Loucy (cell line): ENCODE data around the gene PDE3B.

Experiments used
- H2AFZ ChIP-seq: fragments of 200-600 bp; sonication (generic); 2 replicates; pipeline ENCODE4 v1.6.0; 2016; ENCODE audit warnings: antibody characterized with exemption, mild to moderate bottlenecking, low read length, moderate library complexity
- H3F3A ChIP-seq: fragments of 200-600 bp; 2 replicates; pipeline ENCODE4 v1.6.0; 2016; ENCODE audit warnings: antibody characterized with exemption, low read depth, mild to moderate bottlenecking
- H3K27me3 ChIP-seq: fragments of 200-600 bp; sonication (generic); 2 replicates; pipeline ENCODE4 v1.6.1; 2014; ENCODE audit warnings: low read length, mild to moderate bottlenecking; ENCODE audit not compliant: insufficient read depth, poor library complexity, severe bottlenecking
- H3K36me3 ChIP-seq: fragments of 200-600 bp; sonication (generic); 2 replicates; pipeline ENCODE4 v1.6.1; 2016; ENCODE audit warnings: low read length; ENCODE audit not compliant: insufficient read depth
- H3K4me1 ChIP-seq: fragments of 200-600 bp; sonication (generic); 2 replicates; pipeline ENCODE4 v1.5.1; 2014; ENCODE audit warnings: low read length, mild to moderate bottlenecking; ENCODE audit not compliant: insufficient read depth, poor library complexity, severe bottlenecking
- H3K4me2 ChIP-seq: fragments of 200-600 bp; sonication (generic); 2 replicates; pipeline ENCODE4 v1.6.0; 2014; ENCODE audit warnings: antibody characterized with exemption, low read length, low read depth, mild to moderate bottlenecking; ENCODE audit not compliant: poor library complexity, severe bottlenecking
- H3K4me3 ChIP-seq: fragments of 200-600 bp; sonication (generic); 2 replicates; pipeline ENCODE4 v1.5.1; 2014; ENCODE audit warnings: low read length, mild to moderate bottlenecking, mixed read lengths; ENCODE audit not compliant: poor library complexity, severe bottlenecking
- H3K79me2 ChIP-seq: fragments of 200-600 bp; sonication (generic); 2 replicates; pipeline ENCODE4 v1.6.1; 2014; ENCODE audit warnings: low read length; ENCODE audit not compliant: insufficient read depth
- H3K9ac ChIP-seq: fragments of 200-600 bp; sonication (generic); 2 replicates; pipeline ENCODE4 v1.6.0; 2014; ENCODE audit warnings: mild to moderate bottlenecking, low read depth, low read length, moderate library complexity; ENCODE audit not compliant: poor library complexity, severe bottlenecking
- H3K9me2 ChIP-seq: fragments of 200-600 bp; sonication (generic); replicated peaks from 2 replicates; pipeline ENCODE4 v1.6.1; 2016; ENCODE audit warnings: low read depth, low read length, mixed read lengths
- H3K9me3 ChIP-seq: fragments of 200-600 bp; sonication (generic); 2 replicates; pipeline ENCODE4 v1.6.1; 2014; ENCODE audit warnings: mild to moderate bottlenecking, antibody characterized with exemption, low read length, low read depth; ENCODE audit not compliant: insufficient read depth
- H4K20me1 ChIP-seq: fragments of 200-600 bp; sonication (generic); 2 replicates; pipeline ENCODE4 v1.6.0; 2014; ENCODE audit warnings: antibody characterized with exemption, low read length, mild to moderate bottlenecking; ENCODE audit not compliant: insufficient read depth, poor library complexity, severe bottlenecking
- EZH2phosphoT487 ChIP-seq: fragments of 200-600 bp; IDR thresholded peaks from 2 replicates; pipeline ENCODE4 v1.6.1; 2018; ENCODE audit warnings: antibody characterized with exemption, mild to moderate bottlenecking, moderate library complexity, borderline replicate concordance
- TF ChIP-seq, protein P1 (sequence below): fragments of 200-600 bp; sonication (generic); conservative IDR thresholded peaks from 2 replicates; pipeline ENCODE4 v1.5.1; 2014; ENCODE audit warnings: mild to moderate bottlenecking, antibody characterized with exemption, low read length

PDE3B gene

DNA sequence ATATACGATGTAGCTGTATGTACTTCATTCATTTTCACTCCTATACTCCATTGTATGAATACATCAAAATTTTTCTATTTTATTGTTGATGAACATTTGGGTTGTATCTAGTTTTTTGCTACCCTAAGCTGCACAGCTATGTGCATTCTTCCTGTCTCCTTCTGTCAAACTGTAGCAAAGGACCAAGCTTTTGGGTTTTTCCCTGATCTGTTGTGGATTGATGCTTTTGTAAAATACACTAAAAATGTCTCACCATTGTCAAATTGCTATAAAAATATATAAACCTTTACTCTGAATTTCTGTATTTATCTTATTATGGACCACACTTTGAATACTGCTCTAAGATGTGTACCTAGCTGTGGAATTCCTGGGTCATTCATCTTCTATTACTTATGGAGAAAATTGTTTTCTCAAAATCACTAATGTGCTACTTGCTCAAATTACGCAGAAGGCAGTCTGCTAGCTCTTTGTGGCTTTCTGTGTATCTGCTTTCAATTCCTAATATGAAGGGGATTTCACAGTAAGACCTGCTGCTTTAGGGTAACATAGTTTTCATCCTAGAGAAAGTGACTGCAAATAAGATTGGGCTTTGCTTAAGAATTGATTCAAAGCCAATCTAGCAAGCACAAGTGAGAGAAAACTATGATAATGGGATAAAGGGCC is 125.1 kb downstream of the PDE3B start:
- peak overlapping the region; percentile 41 for H3K4me2 ChIP-seq
- peaks cover 4% of the 10 kb centered on the region for H3F3A ChIP-seq

DNA sequence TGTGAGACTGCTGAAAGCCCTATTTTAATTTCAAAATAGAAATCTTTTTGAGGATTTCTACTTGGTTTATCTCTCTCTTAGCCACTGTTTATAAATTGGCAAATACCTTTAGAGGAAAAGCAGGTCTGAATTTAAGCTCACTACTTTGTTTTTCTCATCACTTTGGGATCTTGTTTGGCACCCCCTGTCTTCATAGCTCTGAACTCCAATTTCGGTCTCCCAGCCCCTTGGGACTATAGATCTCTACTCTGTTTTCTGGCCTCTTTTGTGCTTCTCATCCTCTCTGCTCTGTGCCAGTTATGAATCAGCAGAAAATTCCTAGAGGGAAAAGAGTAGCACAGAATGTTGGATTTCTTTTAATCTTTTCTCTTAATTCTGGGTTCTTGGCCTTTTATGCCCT is 130.2 kb downstream of the PDE3B start:
- Histone ChIP-seq H3K4me1 (peaks cover 19% of the 10 kb centered on the region), H3K4me2 (no peak overlapping the region), H3K36me3 (peaks cover 30% of the 10 kb centered on the region; the same call in 1 of the 2 replicates), H3F3A (peaks cover 4% of the 10 kb centered on the region), H3K9me3 (peaks cover 4% of the 10 kb centered on the region; the same call in 1 of the 2 replicates), H4K20me1 (no peaks in the 10 kb centered on the region), H3K79me2 (peaks cover 25% of the 10 kb centered on the region), H3K27me3 (no peaks in the 10 kb centered on the region), H2AFZ (no peak overlapping the region), H3K9ac (no peak overlapping the region), H3K9me2 (no peaks in the 10 kb centered on the region), H3K4me3 (no peak overlapping the region)
- TF ChIP-seq, protein P1, sequence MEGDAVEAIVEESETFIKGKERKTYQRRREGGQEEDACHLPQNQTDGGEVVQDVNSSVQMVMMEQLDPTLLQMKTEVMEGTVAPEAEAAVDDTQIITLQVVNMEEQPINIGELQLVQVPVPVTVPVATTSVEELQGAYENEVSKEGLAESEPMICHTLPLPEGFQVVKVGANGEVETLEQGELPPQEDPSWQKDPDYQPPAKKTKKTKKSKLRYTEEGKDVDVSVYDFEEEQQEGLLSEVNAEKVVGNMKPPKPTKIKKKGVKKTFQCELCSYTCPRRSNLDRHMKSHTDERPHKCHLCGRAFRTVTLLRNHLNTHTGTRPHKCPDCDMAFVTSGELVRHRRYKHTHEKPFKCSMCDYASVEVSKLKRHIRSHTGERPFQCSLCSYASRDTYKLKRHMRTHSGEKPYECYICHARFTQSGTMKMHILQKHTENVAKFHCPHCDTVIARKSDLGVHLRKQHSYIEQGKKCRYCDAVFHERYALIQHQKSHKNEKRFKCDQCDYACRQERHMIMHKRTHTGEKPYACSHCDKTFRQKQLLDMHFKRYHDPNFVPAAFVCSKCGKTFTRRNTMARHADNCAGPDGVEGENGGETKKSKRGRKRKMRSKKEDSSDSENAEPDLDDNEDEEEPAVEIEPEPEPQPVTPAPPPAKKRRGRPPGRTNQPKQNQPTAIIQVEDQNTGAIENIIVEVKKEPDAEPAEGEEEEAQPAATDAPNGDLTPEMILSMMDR = peak; percentile 66
- TF ChIP-seq EZH2phosphoT487 = no peak

More for the DNA sequence above, 125.1 kb downstream of the PDE3B start:
- H3K4me3 ChIP-seq = no peak overlapping the region
- H3K9me2 ChIP-seq = no peaks in the 10 kb centered on the region
- no peaks in the 10 kb centered on the region for H4K20me1 ChIP-seq
- H3K79me2 ChIP-seq = peaks cover 57% of the 10 kb centered on the region
- no peaks in the 10 kb centered on the region for H3K27me3 ChIP-seq
- peak overlapping the region; percentile 25 for H3K9ac ChIP-seq
- peaks cover 53% of the 10 kb centered on the region for H3K4me1 ChIP-seq
- no peaks in the 10 kb centered on the region for H3K9me3 ChIP-seq
- no peak overlapping the region for H2AFZ ChIP-seq
- H3K36me3 ChIP-seq = no peaks in the 10 kb centered on the region
- TF ChIP-seq EZH2phosphoT487 = no peak
- TF ChIP-seq, protein P1 = no peak

DNA sequence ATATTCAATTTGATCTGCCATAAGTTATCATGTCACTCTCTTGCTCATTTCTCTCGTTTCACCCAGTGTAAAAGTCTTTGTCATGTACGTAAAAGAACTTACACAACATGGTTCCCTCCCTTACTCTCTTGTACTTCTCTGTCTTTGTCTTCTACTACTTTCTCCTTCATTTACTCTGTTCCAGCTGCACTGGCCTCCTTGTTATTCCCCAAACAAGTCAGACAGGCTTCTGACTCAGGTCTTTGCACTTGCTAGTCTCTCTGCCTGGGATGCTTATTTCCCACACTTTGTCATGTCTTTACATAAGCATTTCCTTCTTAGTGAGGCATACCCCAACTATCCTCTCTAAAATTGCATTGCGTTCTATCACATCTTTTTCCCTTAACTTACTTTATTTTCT is 131.1 kb downstream of the PDE3B start:
- H3K27me3 ChIP-seq = no peaks in the 10 kb centered on the region
- peaks cover 15% of the 10 kb centered on the region for H3K4me1 ChIP-seq
- no peaks in the 10 kb centered on the region for H4K20me1 ChIP-seq
- H3K79me2 ChIP-seq = peaks cover 23% of the 10 kb centered on the region
- no peak overlapping the region for H3K4me2 ChIP-seq
- no peak overlapping the region for H3K4me3 ChIP-seq
- no peak overlapping the region for H3K9ac ChIP-seq
- no peak overlapping the region for H2AFZ ChIP-seq
- H3K9me2 ChIP-seq = no peaks in the 10 kb centered on the region
- H3F3A ChIP-seq = no peaks in the 10 kb centered on the region
- TF ChIP-seq, protein P1 = no peak
- TF ChIP-seq EZH2phosphoT487 = no peak
- peaks cover 4% of the 10 kb centered on the region; the same call in 1 of the 2 replicates for H3K9me3 ChIP-seq
- peaks cover 31% of the 10 kb centered on the region; the same call in 1 of the 2 replicates for H3K36me3 ChIP-seq
